Naive thymus-derived CD4-positive, alpha-beta T cell (primary cell): ENCODE measurements around the gene GRIK4. TPM values are rescaled to one million over a fixed set of nuclear protein-coding genes. Genes with fewer than 3 reads are reported as not detected.
A peak's percentile ranks its signal among the peaks of the same experiment; 100 is the strongest.

Experiments used
- ATAC-seq: fragments of 150-1000 bp; cut with Tn5 transposase; 2 replicates; pipeline ENCODE4 v1.10.0; 2021; ENCODE audit warnings: mild to moderate bottlenecking, moderate library complexity
- CTCF ChIA-PET: fragments of 350-600 bp; sonication (Branson Sonifier 250); formaldehyde crosslinking; loops from one replicate; lab custom pipeline; 2021; ENCODE audit warnings: antibody characterized with exemption; lab: Charles Lee
- POLR2A ChIA-PET: fragments of 350-600 bp; sonication (Branson Sonifier 250); formaldehyde crosslinking; loops from one replicate; lab custom pipeline; 2021; ENCODE audit warnings: antibody characterized with exemption, inconsistent platforms; lab: Charles Lee
- DNase-seq, 9 donors: peaks; one replicate each; pipeline versions ENCODE4 v3.0.0 to v3.0.0-alpha.2; 2020 to 2022; ENCODE audit warnings: mixed read lengths in 1 of 9
- H3K27ac ChIP-seq: one replicate; pipeline ENCODE4 v1.7.0; 2013; ENCODE audit warnings: mild to moderate bottlenecking, low read depth, low read length, moderate library complexity
- H3K27me3 ChIP-seq, 2 donors: one replicate each; pipeline ENCODE4 v1.7.0; 2013; ENCODE audit warnings: low read length in 2 of 2, mild to moderate bottlenecking in 2 of 2, moderate library complexity in 2 of 2; ENCODE audit not compliant: control insufficient read depth in 2 of 2, insufficient read depth in 2 of 2
- H3K36me3 ChIP-seq, 3 experiments: 1 replicate in 2 of 3; 2 replicates in 1 of 3; pipeline ENCODE4 v1.7.0; 2013; ENCODE audit warnings: low read length in 3 of 3, mild to moderate bottlenecking in 3 of 3, moderate library complexity in 1 of 3; ENCODE audit not compliant: insufficient read depth in 3 of 3, control insufficient read depth in 2 of 3
- H3K4me1 ChIP-seq, 2 donors: one replicate each; pipeline ENCODE4 v1.7.0; 2013; ENCODE audit warnings: low read length in 2 of 2, mild to moderate bottlenecking in 2 of 2, moderate library complexity in 1 of 2; ENCODE audit not compliant: control insufficient read depth in 2 of 2, insufficient read depth in 2 of 2
- H3K4me3 ChIP-seq: 2 replicates; pipeline ENCODE4 v1.7.0; 2013; ENCODE audit warnings: mild to moderate bottlenecking, low read length
- H3K9me3 ChIP-seq, 3 experiments: 1 replicate in 2 of 3; 2 replicates in 1 of 3; pipeline ENCODE4 v1.7.0; 2013; ENCODE audit warnings: low read length in 3 of 3; ENCODE audit not compliant: control insufficient read depth in 2 of 3
- H3K27ac Mint-ChIP-seq, 9 donors: one replicate each; pipeline ENCODE4 v1.8.0; 2020 to 2022; ENCODE audit warnings: mixed read lengths in 9 of 9, mild to moderate bottlenecking in 8 of 9, moderate library complexity in 5 of 9, inconsistent platforms in 2 of 9
- H3K27me3 Mint-ChIP-seq, 5 donors: one replicate each; pipeline ENCODE4 v1.8.0; 2021 to 2022; ENCODE audit warnings: mixed read lengths in 5 of 5, mild to moderate bottlenecking in 1 of 5
- H3K36me3 Mint-ChIP-seq, 5 donors: one replicate each; pipeline ENCODE4 v1.8.0; 2020 to 2022; ENCODE audit warnings: mixed read lengths in 5 of 5, mild to moderate bottlenecking in 3 of 5, inconsistent platforms in 1 of 5
- H3K4me1 Mint-ChIP-seq, 7 donors: one replicate each; pipeline ENCODE4 v1.8.0; 2020 to 2022; ENCODE audit warnings: mixed read lengths in 7 of 7, mild to moderate bottlenecking in 3 of 7, inconsistent platforms in 1 of 7
- H3K4me3 Mint-ChIP-seq, 10 donors: one replicate each; pipeline ENCODE4 v1.8.0; 2020 to 2022; ENCODE audit warnings: mild to moderate bottlenecking in 10 of 10, mixed read lengths in 10 of 10, moderate library complexity in 6 of 10, inconsistent platforms in 2 of 10
- H3K9me3 Mint-ChIP-seq, 11 donors: one replicate each; pipeline ENCODE4 v1.8.0; 2020 to 2022; ENCODE audit warnings: mixed read lengths in 11 of 11, mild to moderate bottlenecking in 4 of 11, inconsistent platforms in 1 of 11, moderate library complexity in 1 of 11
- intact Hi-C, 2 donors: fragments of 100-400 bp; cut with micrococcal nuclease; formaldehyde crosslinking; loops; one replicate each; pipeline ENCODE4 v1.15.1; 2023
- polyA plus RNA-seq, 2 donors: library from polyadenylated mRNA; unstranded; fragments of 300-500 nt; fragmentation: Illumina TruSeq; gene quantifications; one replicate each; pipeline ENCODE4 v1.2.3, GENCODE V29; 2021
- total RNA-seq, 6 experiments: library from RNA in 5 of 6; stranded (reverse) in 5 of 6; gene quantifications; 1 replicate in 5 of 6; 2 replicates in 1 of 6; pipeline ENCODE4 v1.2.3 and lab custom pipeline; 2021 to 2026

The GRIK4 gene
- total and polyA plus RNA-seq, 7 experiments from 2014 or later, result 0.93 to 3.8 TPM; not detected in 5

- Histone ChIP-seq H3K27ac (no peak overlapping the region), H3K27me3 (no peaks in the 10 kb centered on the region), H3K9me3 (no peaks in the 10 kb centered on the region), H3K36me3 (no peaks in the 10 kb centered on the region), H3K4me1 (no peaks in the 10 kb centered on the region), H3K4me3 (no peak overlapping the region)
- no peak overlapping the region for H3K27ac Mint-ChIP-seq
- intact Hi-C loops, result no loop called here
- H3K4me1 Mint-ChIP-seq, result no peaks in the 10 kb centered on the region
- ChIA-PET CTCF (no interaction called here), POLR2A (no interaction called here)
- H3K27me3 Mint-ChIP-seq, result peaks cover 0 to 17% (median 6%) of the 10 kb centered on the region in 5 donors
- DNase-seq (no peak), ATAC-seq (no peak)
- H3K9me3 Mint-ChIP-seq, result peaks cover 0 to 1% (median 0%) of the 10 kb centered on the region in 11 donors
- no peaks in the 10 kb centered on the region for H3K36me3 Mint-ChIP-seq
- no peak overlapping the region for H3K4me3 Mint-ChIP-seq
Observed at GRCh38 chr11:120898568-120898967, 387.0 kb downstream of the GRIK4 start.

GRCh38 chr11:120899720-120900119 lies 388.2 kb downstream of the GRIK4 start:
- H3K9me3 ChIP-seq, result no peaks in the 10 kb centered on the region
- no peak overlapping the region for H3K27ac Mint-ChIP-seq
- CTCF ChIA-PET, result no interaction called here
- ATAC-seq, result no peak
- no peaks in the 10 kb centered on the region for H3K36me3 Mint-ChIP-seq
- H3K4me3 ChIP-seq, result no peak overlapping the region
- H3K36me3 ChIP-seq, result no peaks in the 10 kb centered on the region
- intact Hi-C loops, result no loop called here
- H3K4me1 Mint-ChIP-seq, result no peaks in the 10 kb centered on the region
- POLR2A ChIA-PET, result no interaction called here
- peaks cover 0 to 1% (median 0%) of the 10 kb centered on the region in 11 donors for H3K9me3 Mint-ChIP-seq
- no peak overlapping the region for H3K4me3 Mint-ChIP-seq
- no peaks in the 10 kb centered on the region for H3K4me1 ChIP-seq
- DNase-seq, result no peak
- H3K27me3 Mint-ChIP-seq, result peaks cover 0 to 15% (median under 1%) of the 10 kb centered on the region in 5 donors
- H3K27ac ChIP-seq, result no peak overlapping the region
- no peaks in the 10 kb centered on the region for H3K27me3 ChIP-seq

GRCh38 chr11:120900643-120901042 lies 389.1 kb downstream of the GRIK4 start:
- Mint-ChIP-seq H3K36me3 (no peaks in the 10 kb centered on the region), H3K9me3 (peaks cover 0 to 1% (median 0%) of the 10 kb centered on the region in 11 donors), H3K4me3 (no peak overlapping the region), H3K27ac (no peak overlapping the region), H3K4me1 (no peaks in the 10 kb centered on the region), H3K27me3 (peaks cover 0 to 11% (median 0%) of the 10 kb centered on the region in 5 donors)
- ChIA-PET POLR2A (no interaction called here), CTCF (no interaction called here)
- intact Hi-C loops, result no loop called here
- Histone ChIP-seq H3K27me3 (no peaks in the 10 kb centered on the region), H3K27ac (no peak overlapping the region), H3K4me1 (no peaks in the 10 kb centered on the region), H3K4me3 (no peak overlapping the region), H3K36me3 (no peaks in the 10 kb centered on the region), H3K9me3 (no peaks in the 10 kb centered on the region)
- DNase-seq (no peak), ATAC-seq (no peak)

GRCh38 chr11:120903686-120904085 lies 392.1 kb downstream of the GRIK4 start:
- POLR2A ChIA-PET, result no interaction called here
- Mint-ChIP-seq H3K4me3 (no peak overlapping the region), H3K9me3 (peaks cover 0 to 1% (median 0%) of the 10 kb centered on the region in 11 donors), H3K27ac (no peak overlapping the region), H3K27me3 (peaks cover 0 to 9% (median 0%) of the 10 kb centered on the region in 5 donors), H3K4me1 (peaks cover 0 to 10% (median 0%) of the 10 kb centered on the region in 7 donors), H3K36me3 (no peaks in the 10 kb centered on the region)
- DNase-seq, result no peak
- no peak for ATAC-seq
- H3K27ac ChIP-seq, result no peak overlapping the region
- CTCF ChIA-PET, result no interaction called here
- H3K4me1 ChIP-seq, result no peaks in the 10 kb centered on the region
- no peaks in the 10 kb centered on the region for H3K27me3 ChIP-seq
- intact Hi-C loops, result no loop called here
- H3K36me3 ChIP-seq, result no peaks in the 10 kb centered on the region
- no peaks in the 10 kb centered on the region for H3K9me3 ChIP-seq
- H3K4me3 ChIP-seq, result no peak overlapping the region

GRCh38 chr11:120904116-120904515 lies 392.6 kb downstream of the GRIK4 start:
- Histone ChIP-seq H3K36me3 (no peaks in the 10 kb centered on the region), H3K27me3 (no peaks in the 10 kb centered on the region), H3K4me3 (no peak overlapping the region), H3K27ac (no peak overlapping the region), H3K9me3 (no peaks in the 10 kb centered on the region), H3K4me1 (no peaks in the 10 kb centered on the region)
- Mint-ChIP-seq H3K27me3 (peaks cover 0 to 9% (median 0%) of the 10 kb centered on the region in 5 donors), H3K4me3 (no peak overlapping the region), H3K4me1 (peaks cover 0 to 13% (median 0%) of the 10 kb centered on the region in 7 donors), H3K27ac (no peak overlapping the region), H3K9me3 (peaks cover 0 to 1% (median 0%) of the 10 kb centered on the region in 11 donors), H3K36me3 (no peaks in the 10 kb centered on the region)
- DNase-seq (no peak), ATAC-seq (no peak)
- CTCF ChIA-PET, result no interaction called here
- intact Hi-C loops, result no loop called here
- POLR2A ChIA-PET, result no interaction called here

GRCh38 chr11:120906766-120907165 lies 395.2 kb downstream of the GRIK4 start:
- Histone ChIP-seq H3K27me3 (no peaks in the 10 kb centered on the region), H3K36me3 (no peaks in the 10 kb centered on the region), H3K27ac (no peak overlapping the region), H3K4me3 (no peak overlapping the region), H3K9me3 (no peaks in the 10 kb centered on the region), H3K4me1 (no peaks in the 10 kb centered on the region)
- POLR2A ChIA-PET, result no interaction called here
- intact Hi-C loops, result no loop called here
- no peak overlapping the region for H3K4me3 Mint-ChIP-seq
- no peak overlapping the region for H3K27ac Mint-ChIP-seq
- CTCF ChIA-PET, result no interaction called here
- no peak for DNase-seq
- H3K9me3 Mint-ChIP-seq, result peaks cover 0 to 2% (median 0%) of the 10 kb centered on the region in 11 donors
- ATAC-seq, result no peak
- no peaks in the 10 kb centered on the region for H3K36me3 Mint-ChIP-seq
- peaks cover 0 to 19% (median 0%) of the 10 kb centered on the region in 7 donors for H3K4me1 Mint-ChIP-seq
- H3K27me3 Mint-ChIP-seq, result peaks cover 4 to 19% (median 6%) of the 10 kb centered on the region in 5 donors

GRCh38 chr11:120907971-120908370 lies 396.4 kb downstream of the GRIK4 start:
- CTCF ChIA-PET, result no interaction called here
- Mint-ChIP-seq H3K4me3 (no peak overlapping the region), H3K27me3 (peaks cover 4 to 26% (median 17%) of the 10 kb centered on the region in 5 donors), H3K4me1 (peaks cover 0 to 27% (median 0%) of the 10 kb centered on the region in 7 donors), H3K36me3 (no peaks in the 10 kb centered on the region), H3K27ac (no peak overlapping the region), H3K9me3 (peaks cover 0 to 2% (median 0%) of the 10 kb centered on the region in 11 donors)
- intact Hi-C loops, result no loop called here
- Histone ChIP-seq H3K27me3 (no peaks in the 10 kb centered on the region), H3K27ac (no peak overlapping the region), H3K4me1 (no peaks in the 10 kb centered on the region), H3K9me3 (no peaks in the 10 kb centered on the region), H3K36me3 (no peaks in the 10 kb centered on the region), H3K4me3 (no peak overlapping the region)
- DNase-seq (no peak), ATAC-seq (peak; percentile 1)
- POLR2A ChIA-PET, result no interaction called here
